GM18505 (cell line): ENCODE measurements around the gene NANOGP8.

ENCODE experiments used
- ATAC-seq: cut with Tn5 transposase; IDR thresholded peaks from one replicate; pipeline ENCODE4 v1.9.1; 2021; ENCODE audit not compliant: unreplicated experiment
- POLR2A ChIP-seq: IDR thresholded peaks from 4 replicates; pipeline ENCODE4 v1.6.1; 2011; ENCODE audit warnings: borderline replicate concordance; ENCODE audit not compliant: insufficient read depth, insufficient read length; ENCODE audit errors: extremely low read depth

Gene NANOGP8

GRCh38 chr15:35061161-35061824 is 23.8 kb downstream of the NANOGP8 start:
- no peak for ATAC-seq
- TF ChIP-seq POLR2A, result no peak

- no peak for TF ChIP-seq POLR2A
- ATAC-seq, result no peak
Measured at GRCh38 chr15:35060591-35060990, 24.5 kb downstream of the NANOGP8 start.

GRCh38 chr15:35058534-35059054 is 26.5 kb downstream of the NANOGP8 start:
- TF ChIP-seq POLR2A, result no peak
- ATAC-seq, result no peak

- TF ChIP-seq POLR2A, result no peak
- ATAC-seq, result no peak
Measured at GRCh38 chr15:35055416-35056105, 29.5 kb downstream of the NANOGP8 start.

GRCh38 chr15:35054380-35054779 is 30.7 kb downstream of the NANOGP8 start:
- TF ChIP-seq POLR2A, result no peak
- no peak for ATAC-seq

- TF ChIP-seq POLR2A, result no peak
- ATAC-seq, result no peak
Measured at GRCh38 chr15:35047996-35048395, 37.1 kb downstream of the NANOGP8 start.

GRCh38 chr15:35047528-35047927 is 37.6 kb downstream of the NANOGP8 start:
- TF ChIP-seq POLR2A, result no peak
- no peak for ATAC-seq

- TF ChIP-seq POLR2A, result no peak
- no peak for ATAC-seq
Measured at GRCh38 chr15:35043373-35044095, 41.6 kb downstream of the NANOGP8 start.

- ATAC-seq, result no peak
- no peak for TF ChIP-seq POLR2A
Measured at GRCh38 chr15:35040339-35041255, 44.5 kb downstream of the NANOGP8 start.

- no peak for TF ChIP-seq POLR2A
- no peak for ATAC-seq
Measured at GRCh38 chr15:35038626-35039451, 46.3 kb downstream of the NANOGP8 start.
